Keratinocyte (primary cell): Measurements from ENCODE around the gene ZNF701. TPM values are rescaled to one million over a fixed set of nuclear protein-coding genes. Genes with fewer than 3 reads are reported as not detected.
"Not testable (repeated sequence)": the region's sequence is repeated elsewhere in the genome, so short reads cannot be mapped to it uniquely, and the experiment has no call there.

Experiments used
- DNase-seq: peaks from one replicate; pipeline ENCODE4 v3.0.0-alpha.2; 2011; ENCODE audit warnings: low read depth, missing footprints, low spot score
- FAIRE-seq: peaks from 2 replicates; lab custom pipeline; 2011; peaks lifted over from hg19 to GRCh38; lab: Jason Lieb, UNC
- H2AFZ ChIP-seq: 2 replicates; pipeline ENCODE4 v1.6.0; 2012; ENCODE audit warnings: low read length, control low read depth, inconsistent platforms; ENCODE audit not compliant: control insufficient read depth
- H3K27ac ChIP-seq: 2 replicates; pipeline ENCODE4 v1.5.1; 2011; ENCODE audit warnings: low read length; ENCODE audit not compliant: control insufficient read depth, insufficient read depth
- H3K27me3 ChIP-seq: 3 replicates; pipeline ENCODE4 v1.6.0; 2011; ENCODE audit warnings: low read length; ENCODE audit not compliant: control insufficient read depth, insufficient read depth; ENCODE audit errors: extremely low read depth
- H3K36me3 ChIP-seq, 2 experiments: 2 replicates in 1 of 2; 3 replicates in 1 of 2; pipeline ENCODE4 v1.5.1; 2011; ENCODE audit warnings: low read length in 2 of 2, mild to moderate bottlenecking in 1 of 2; ENCODE audit not compliant: control insufficient read depth in 2 of 2, insufficient read depth in 2 of 2; ENCODE audit errors: extremely low read depth in 1 of 2
- H3K4me1 ChIP-seq: 3 replicates; pipeline ENCODE4 v1.5.1; 2011; ENCODE audit warnings: low read length; ENCODE audit not compliant: control insufficient read depth, insufficient read depth; ENCODE audit errors: extremely low read depth
- H3K4me2 ChIP-seq: 3 replicates; pipeline ENCODE4 v1.6.0; 2011; ENCODE audit warnings: low read depth, low read length; ENCODE audit not compliant: control insufficient read depth, insufficient read depth; ENCODE audit errors: extremely low read depth
- H3K4me3 ChIP-seq, 3 experiments: fragments of 200-600 bp in 1 of 3; sonication (generic) in 1 of 3; 2 replicates in 2 of 3; 3 replicates in 1 of 3; pipeline ENCODE4 v1.5.1; 2011 to 2016; ENCODE audit warnings: low read length in 3 of 3, mild to moderate bottlenecking in 3 of 3, control low read depth in 2 of 3, inconsistent platforms in 1 of 3, low read depth in 1 of 3, mixed read lengths in 1 of 3, mixed run types in 1 of 3, moderate library complexity in 1 of 3; ENCODE audit not compliant: control insufficient read depth in 2 of 3, insufficient read depth in 2 of 3; ENCODE audit errors: extremely low read depth in 1 of 3
- H3K79me2 ChIP-seq: 2 replicates; pipeline ENCODE4 v1.6.0; 2012; ENCODE audit warnings: low read length; ENCODE audit not compliant: control insufficient read depth, insufficient read depth
- H3K9ac ChIP-seq: 3 replicates; pipeline ENCODE4 v1.6.0; 2011; ENCODE audit warnings: low read length; ENCODE audit not compliant: control insufficient read depth, insufficient read depth; ENCODE audit errors: extremely low read depth
- H3K9me1 ChIP-seq: 3 replicates; pipeline ENCODE4 v1.6.0; 2011; ENCODE audit warnings: low read length; ENCODE audit not compliant: control insufficient read depth, insufficient read depth; ENCODE audit errors: extremely low read depth
- H3K9me3 ChIP-seq: 2 replicates; pipeline ENCODE4 v1.5.1; 2012; ENCODE audit warnings: low read depth, low read length; ENCODE audit not compliant: control insufficient read depth
- H4K20me1 ChIP-seq: 3 replicates; pipeline ENCODE4 v1.6.0; 2011; ENCODE audit warnings: low read length; ENCODE audit not compliant: control insufficient read depth, insufficient read depth; ENCODE audit errors: extremely low read depth
- EZH2 ChIP-seq: IDR thresholded peaks from one replicate; pipeline ENCODE4 v1.6.1; 2012; ENCODE audit warnings: inconsistent platforms, mild to moderate bottlenecking, low read length, moderate library complexity
- dilution Hi-C: fragments of 300-500 bp; cut with MboI; formaldehyde crosslinking; loops from one replicate; pipeline ENCODE4 v1.7.0; 2020; ENCODE audit warnings: low sequenced_read_pairs; ENCODE audit not compliant: extremely low pct_ligation_motif_present
- polyA plus RNA-seq, 5 experiments: library from polyadenylated mRNA; depleted of rRNA in 3 of 5; stranded (reverse) in 3 of 5; stranded (forward) in 1 of 5; unstranded in 1 of 5; fragments of >200 nt; gene quantifications; 1 replicate in 1 of 5; 2 replicates in 3 of 5; 3 replicates in 1 of 5; pipeline versions ENCODE4 v1.2.1 to v1.2.3, GENCODE V29; 2011 to 2012; ENCODE audit warnings: missing spikeins in 2 of 5, low read depth in 1 of 5, low replicate concordance in 1 of 5
- TF ChIP-seq, protein P1 (sequence below), 3 experiments: IDR thresholded peaks in 1 of 3; conservative IDR thresholded peaks in 1 of 3; optimal IDR thresholded peaks in 1 of 3; 2 replicates in 2 of 3; 3 replicates in 1 of 3; pipeline versions ENCODE3 to v1.5.1; 2011; ENCODE audit warnings: low read length in 3 of 3, mild to moderate bottlenecking in 3 of 3, moderate library complexity in 2 of 3, control low read depth in 1 of 3, inconsistent platforms in 1 of 3; ENCODE audit not compliant: insufficient read depth in 2 of 3; ENCODE audit errors: extremely low read depth in 1 of 3

Gene ZNF701
- polyA plus RNA-seq, 1 donor (not counting 4 experiments of a cell fraction or from before 2014, with no cell fraction given), result 7.2 TPM

GRCh38 chr19:52554216-52554971 lies 15.7 kb upstream of the ZNF701 start:
- no peak overlapping the region for H3K9ac ChIP-seq
- H3K27me3 ChIP-seq, result no peaks in the 10 kb centered on the region
- H3K9me1 ChIP-seq, result no peaks in the 10 kb centered on the region
- no peak overlapping the region for H3K4me2 ChIP-seq
- TF ChIP-seq EZH2, result no peak
- TF ChIP-seq, protein P1, sequence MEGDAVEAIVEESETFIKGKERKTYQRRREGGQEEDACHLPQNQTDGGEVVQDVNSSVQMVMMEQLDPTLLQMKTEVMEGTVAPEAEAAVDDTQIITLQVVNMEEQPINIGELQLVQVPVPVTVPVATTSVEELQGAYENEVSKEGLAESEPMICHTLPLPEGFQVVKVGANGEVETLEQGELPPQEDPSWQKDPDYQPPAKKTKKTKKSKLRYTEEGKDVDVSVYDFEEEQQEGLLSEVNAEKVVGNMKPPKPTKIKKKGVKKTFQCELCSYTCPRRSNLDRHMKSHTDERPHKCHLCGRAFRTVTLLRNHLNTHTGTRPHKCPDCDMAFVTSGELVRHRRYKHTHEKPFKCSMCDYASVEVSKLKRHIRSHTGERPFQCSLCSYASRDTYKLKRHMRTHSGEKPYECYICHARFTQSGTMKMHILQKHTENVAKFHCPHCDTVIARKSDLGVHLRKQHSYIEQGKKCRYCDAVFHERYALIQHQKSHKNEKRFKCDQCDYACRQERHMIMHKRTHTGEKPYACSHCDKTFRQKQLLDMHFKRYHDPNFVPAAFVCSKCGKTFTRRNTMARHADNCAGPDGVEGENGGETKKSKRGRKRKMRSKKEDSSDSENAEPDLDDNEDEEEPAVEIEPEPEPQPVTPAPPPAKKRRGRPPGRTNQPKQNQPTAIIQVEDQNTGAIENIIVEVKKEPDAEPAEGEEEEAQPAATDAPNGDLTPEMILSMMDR (optimal IDR thresholded peaks at IDR 0.05 in 1 of 3, IDR thresholded peaks at IDR 0.05 in 1 of 3, conservative IDR thresholded peaks at IDR 0.05 in 1 of 3; ENCODE audit: extremely low read depth in 1 of 3, insufficient read depth in 2 of 3, low read length in 3 of 3), result no peak
- no peaks in the 10 kb centered on the region for H3K79me2 ChIP-seq
- FAIRE-seq (no peak), DNase-seq (no peak)
- H3K9me3 ChIP-seq, result peaks cover 41% of the 10 kb centered on the region
- H2AFZ ChIP-seq, result no peak overlapping the region
- no peak overlapping the region for H3K27ac ChIP-seq
- no peaks in the 10 kb centered on the region for H4K20me1 ChIP-seq
- H3K36me3 ChIP-seq, result peaks cover 7 to 20% of the 10 kb centered on the region in 2 experiments
- no peaks in the 10 kb centered on the region for H3K4me1 ChIP-seq
- dilution Hi-C loops, result no loop called here
- no peak overlapping the region for H3K4me3 ChIP-seq

DNA sequence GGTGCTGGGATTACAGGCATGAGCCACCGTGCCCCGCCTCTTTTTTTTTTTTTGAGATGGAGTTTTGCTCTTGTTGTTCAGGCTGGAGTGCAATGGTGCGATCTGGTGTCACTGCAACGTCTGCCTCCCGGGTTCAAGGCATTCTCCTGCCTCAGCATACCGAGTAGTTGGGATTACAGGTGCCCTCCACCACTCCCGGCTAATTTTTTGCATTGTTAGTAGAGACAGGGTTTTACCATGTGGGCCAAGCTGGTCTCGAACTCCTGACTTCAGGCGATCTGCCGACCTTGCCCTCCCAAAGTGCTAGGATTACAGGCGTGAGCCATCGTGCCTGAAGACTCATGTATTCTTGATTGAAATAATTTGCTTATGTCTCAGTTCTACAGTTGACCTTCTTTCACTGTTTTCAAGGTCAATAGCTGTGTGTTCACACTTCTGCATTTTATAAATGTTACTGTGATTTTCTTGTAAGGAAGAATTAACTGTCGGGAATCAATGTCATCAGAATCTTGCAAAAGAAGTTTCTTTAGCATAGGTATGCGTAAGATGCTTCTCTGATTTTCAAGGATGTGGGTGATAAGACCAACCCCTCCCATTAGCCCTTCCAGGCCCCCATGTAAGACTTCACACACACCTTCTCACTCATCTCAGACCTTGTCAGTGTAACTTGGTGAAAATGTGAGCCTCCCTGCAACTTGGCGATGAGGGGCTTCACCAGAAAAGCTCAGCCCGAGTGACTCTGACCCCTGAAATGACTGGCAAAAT lies 12.7 kb upstream of the ZNF701 start:
- no peaks in the 10 kb centered on the region for H3K9me1 ChIP-seq
- no peaks in the 10 kb centered on the region for H4K20me1 ChIP-seq
- dilution Hi-C loops, result no loop called here
- no peak overlapping the region for H3K4me3 ChIP-seq
- no peak for FAIRE-seq
- H3K79me2 ChIP-seq, result no peaks in the 10 kb centered on the region
- TF ChIP-seq EZH2, result no peak
- TF ChIP-seq, protein P1 (optimal IDR thresholded peaks at IDR 0.05 in 1 of 3, IDR thresholded peaks at IDR 0.05 in 1 of 3, conservative IDR thresholded peaks at IDR 0.05 in 1 of 3; ENCODE audit: extremely low read depth in 1 of 3, insufficient read depth in 2 of 3, low read length in 3 of 3), result no peak
- DNase-seq, result no peak
- no peak overlapping the region for H3K4me2 ChIP-seq
- H3K36me3 ChIP-seq, result peaks cover 11 to 14% of the 10 kb centered on the region in 2 experiments
- no peak overlapping the region for H3K27ac ChIP-seq
- no peaks in the 10 kb centered on the region for H3K27me3 ChIP-seq
- peaks cover 36% of the 10 kb centered on the region for H3K9me3 ChIP-seq
- H3K9ac ChIP-seq, result no peak overlapping the region
- no peak overlapping the region for H2AFZ ChIP-seq
- H3K4me1 ChIP-seq, result no peaks in the 10 kb centered on the region

GRCh38 chr19:52558732-52559445 lies 11.2 kb upstream of the ZNF701 start:
- H3K4me1 ChIP-seq, H3K4me2 ChIP-seq, H3K79me2 ChIP-seq, H3K9ac ChIP-seq, H3K4me3 ChIP-seq, H3K27me3 ChIP-seq, H3K27ac ChIP-seq, H4K20me1 ChIP-seq, H2AFZ ChIP-seq, dilution Hi-C loops, DNase-seq, FAIRE-seq, H3K9me1 ChIP-seq: not testable (repeated sequence)
- H3K36me3 ChIP-seq, result peaks cover 11 to 14% of the 10 kb centered on the region in 2 experiments
- H3K9me3 ChIP-seq, result peaks cover 30% of the 10 kb centered on the region
